HG02840 (cell line): ENCODE data around the gene CLCN6.

Experiments
- ATAC-seq: cut with Tn5 transposase; IDR thresholded peaks from one replicate; pipeline ENCODE4 v1.9.1; 2021; ENCODE audit warnings: mild to moderate bottlenecking, moderate library complexity, moderate number of reproducible peaks; ENCODE audit not compliant: unreplicated experiment, low FRiP score

Gene CLCN6

DNA sequence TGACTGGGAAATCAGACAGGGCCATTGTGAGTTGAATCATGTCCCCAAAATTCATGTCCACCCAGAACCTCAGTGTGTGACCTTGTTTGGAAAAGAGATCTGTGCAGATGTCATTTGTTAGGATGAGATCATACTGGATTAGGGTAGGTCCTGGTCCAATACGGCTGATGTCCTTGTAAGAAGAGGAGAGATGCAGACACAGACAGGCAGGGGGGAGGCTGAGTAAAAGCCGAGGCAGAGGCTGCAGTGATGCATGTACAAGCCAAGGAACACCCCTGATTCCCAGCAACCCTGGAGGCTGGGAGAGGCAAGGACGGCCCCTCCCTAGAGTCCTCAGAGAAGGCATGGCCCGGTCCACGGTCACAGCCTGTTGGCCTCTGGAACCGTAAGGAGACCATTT is 68.6 kb downstream of the CLCN6 start:
- no peak for ATAC-seq

DNA sequence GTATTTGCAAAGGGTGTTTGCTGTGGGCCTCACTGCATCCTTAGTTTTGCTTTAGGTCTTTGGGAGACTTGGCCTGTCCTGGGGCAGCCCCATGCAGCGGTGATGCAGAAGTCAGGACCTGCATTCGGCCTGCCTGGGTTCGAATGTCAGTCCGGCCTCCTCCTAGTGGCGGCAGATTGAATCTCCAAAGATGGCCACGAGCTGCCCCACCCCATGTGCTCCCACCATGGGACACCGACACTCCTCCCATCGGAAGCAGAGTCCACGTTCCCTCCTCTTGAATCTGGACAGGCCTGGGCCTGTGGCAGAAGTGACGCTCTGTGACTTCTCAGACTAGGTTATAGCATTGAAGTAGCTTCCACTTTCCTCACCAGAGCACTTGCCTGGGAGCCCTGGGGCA is 69.1 kb downstream of the CLCN6 start:
- no peak for ATAC-seq

DNA sequence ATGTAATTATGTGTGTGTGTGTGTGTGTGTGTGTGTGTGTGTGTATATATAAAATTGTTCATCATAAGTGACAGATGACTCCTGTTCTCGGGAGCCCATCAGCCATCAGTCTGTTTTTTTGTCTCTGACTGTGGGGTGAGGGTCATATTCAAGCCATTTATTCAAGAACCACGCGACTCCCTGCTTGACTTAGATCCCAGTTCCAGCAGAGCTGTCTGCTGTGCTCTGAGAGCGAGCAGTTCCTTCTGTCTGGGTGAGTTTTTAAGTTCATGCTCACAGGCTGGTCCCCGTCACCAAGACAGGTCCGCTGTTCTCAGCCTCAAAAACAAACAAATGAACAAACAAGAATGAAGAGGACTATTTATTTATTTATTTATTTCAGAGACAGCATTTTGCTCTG is 71.1 kb downstream of the CLCN6 start:
- ATAC-seq = no peak

DNA sequence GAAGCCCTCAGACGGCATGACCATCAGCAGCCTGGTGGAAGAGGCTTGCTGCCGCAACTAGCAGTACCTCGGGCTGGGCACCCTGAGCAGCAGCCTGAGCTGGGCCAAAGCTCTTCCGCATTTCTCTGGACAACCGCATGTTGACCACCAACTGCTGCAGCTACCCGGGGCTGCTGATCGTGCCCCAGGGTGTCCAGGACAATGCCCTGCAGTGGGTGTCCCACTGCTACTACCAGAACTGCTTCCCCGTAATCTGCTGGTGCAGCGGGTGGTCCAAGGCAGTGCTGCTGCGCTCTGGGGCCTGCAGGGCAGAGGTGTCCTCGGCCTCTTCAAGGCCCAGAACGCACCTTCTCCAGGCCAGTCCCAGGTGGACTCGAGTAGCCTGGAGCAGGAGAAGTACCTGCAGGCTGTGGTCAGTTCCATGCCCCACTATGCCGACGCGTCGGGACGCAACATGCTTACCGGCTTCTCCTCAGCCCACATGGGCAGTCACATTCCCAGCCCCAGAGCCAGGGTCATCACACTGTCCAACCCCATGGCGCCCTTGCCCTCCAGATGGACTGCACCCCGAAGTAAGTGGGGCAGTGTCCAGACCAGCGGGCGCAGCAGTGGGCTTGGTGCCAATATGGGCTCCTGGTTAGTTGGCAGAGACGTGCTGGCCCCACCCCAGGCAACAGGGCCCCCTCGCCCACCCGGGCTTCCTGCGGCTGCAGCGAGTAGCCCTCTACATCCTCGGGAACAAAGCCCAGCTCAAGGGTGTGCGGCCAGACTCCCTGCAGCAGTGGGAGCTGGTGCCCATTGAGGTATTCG is 72.3 kb downstream of the CLCN6 start:
- no peak for ATAC-seq

DNA sequence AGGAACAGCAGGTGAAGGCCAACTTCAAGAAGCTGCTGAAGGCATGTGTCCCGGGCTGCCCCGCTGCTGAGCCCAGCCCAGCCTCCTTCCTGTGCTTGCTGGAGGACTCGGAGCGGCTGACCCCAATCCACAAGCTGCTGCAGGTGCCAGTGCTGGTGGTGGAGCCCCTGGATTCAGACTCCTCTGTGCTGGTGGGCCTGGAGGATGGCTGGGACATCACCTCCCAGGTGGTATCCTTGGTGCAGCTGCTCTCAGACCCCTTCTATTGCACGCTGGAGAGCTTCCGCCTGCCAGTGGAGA is 72.8 kb downstream of the CLCN6 start:
- ATAC-seq = no peak

DNA sequence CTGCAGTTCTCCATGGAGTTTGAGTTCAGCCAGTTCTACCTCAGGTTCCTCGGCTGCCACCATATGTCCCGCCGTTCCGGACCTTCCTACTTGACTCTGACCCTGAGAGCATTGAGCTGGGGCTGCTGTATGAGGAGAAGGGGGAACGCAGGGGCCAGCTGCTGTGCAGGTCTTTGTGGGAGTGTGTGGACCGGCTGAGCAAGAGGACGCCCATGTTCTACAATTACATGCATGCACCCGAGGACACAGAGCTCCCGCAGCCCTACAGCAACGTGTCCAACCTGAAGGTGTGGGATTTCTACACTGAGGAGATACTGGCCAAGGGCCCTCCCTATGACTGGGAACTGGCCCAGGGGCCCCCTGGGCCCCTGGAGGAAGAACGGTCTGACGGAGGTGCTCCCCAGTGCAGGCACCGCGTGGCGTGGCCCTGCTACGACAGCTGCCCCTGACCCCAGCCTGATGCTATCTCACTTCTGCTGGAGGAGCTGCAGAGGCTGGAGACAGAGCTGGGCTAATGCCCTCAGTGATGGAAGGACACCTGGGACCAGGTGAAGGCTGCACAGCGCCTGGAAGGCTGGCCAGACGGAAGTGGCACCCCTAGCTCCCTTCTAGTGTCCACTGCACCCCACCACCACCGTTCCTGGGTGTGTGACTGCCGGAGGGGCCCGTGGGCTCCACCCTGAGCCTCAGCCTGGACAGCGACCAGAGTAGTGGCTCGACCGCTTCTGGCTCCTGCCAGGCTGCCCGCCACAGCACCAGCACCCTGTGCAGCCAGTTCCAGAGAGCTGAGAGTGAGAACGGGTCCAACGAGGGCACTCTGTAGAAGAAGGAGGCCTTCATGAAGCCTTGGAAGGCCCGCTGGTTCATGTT is 73.6 kb downstream of the CLCN6 start:
- no peak for ATAC-seq

DNA sequence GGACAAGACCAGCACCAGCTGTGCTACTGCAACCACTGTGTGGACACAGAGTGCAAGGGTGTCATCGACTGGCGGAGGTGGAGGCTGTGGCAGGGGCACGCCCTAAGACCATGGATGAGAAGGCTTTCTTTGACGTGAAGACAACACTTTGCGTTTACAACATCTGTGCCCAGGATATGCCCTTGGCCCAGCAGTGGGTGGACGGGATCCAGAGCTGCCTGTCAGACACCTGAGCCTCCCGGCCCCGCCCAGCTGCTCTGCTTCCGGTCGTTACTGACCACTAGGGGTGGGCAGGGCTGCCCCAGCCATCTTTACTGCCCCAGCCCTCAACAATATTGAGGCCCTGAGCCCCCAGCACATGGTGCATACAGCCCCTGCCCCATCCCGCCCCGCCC is 74.2 kb downstream of the CLCN6 start:
- no peak for ATAC-seq

DNA sequence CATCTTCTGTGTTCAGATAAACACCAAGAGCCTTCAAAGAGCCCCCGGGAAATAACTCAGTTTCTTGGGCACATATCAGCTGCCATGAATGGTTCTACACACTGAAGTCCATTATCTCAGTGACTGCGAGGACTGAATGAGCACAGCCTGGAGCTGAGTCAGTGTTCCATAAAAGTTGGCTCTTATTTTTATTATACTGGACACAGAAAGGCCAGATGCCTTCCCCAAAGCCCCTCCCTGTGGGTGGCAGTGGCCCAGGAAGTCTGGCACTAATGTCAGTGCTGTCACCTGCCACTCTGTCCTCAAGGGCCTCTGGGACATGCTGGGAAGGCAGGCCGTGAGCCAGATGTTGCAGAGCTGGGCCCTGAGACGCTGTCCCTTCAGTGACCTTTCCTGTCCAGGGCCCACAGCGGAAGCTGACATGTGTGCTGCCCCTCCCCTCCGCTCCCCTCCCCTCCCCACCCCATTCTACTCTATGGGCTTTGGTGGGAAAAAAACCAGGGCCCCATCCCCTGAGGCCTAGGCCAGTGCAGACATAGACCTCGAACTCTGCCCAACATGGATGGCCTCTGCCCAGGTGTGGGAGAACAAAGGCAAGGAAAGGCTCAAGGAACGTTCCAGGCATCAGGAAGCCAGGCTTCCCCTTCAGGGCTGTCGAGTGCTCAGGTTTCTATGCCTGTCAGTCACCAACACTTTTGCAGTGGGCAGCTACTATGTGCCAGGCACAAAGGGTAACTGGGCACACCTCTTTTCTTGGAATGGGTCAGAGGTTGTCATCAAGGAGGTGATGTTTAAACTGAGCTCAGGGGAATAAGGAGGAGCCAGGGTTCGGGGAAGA is 75.1 kb downstream of the CLCN6 start:
- no peak for ATAC-seq

DNA sequence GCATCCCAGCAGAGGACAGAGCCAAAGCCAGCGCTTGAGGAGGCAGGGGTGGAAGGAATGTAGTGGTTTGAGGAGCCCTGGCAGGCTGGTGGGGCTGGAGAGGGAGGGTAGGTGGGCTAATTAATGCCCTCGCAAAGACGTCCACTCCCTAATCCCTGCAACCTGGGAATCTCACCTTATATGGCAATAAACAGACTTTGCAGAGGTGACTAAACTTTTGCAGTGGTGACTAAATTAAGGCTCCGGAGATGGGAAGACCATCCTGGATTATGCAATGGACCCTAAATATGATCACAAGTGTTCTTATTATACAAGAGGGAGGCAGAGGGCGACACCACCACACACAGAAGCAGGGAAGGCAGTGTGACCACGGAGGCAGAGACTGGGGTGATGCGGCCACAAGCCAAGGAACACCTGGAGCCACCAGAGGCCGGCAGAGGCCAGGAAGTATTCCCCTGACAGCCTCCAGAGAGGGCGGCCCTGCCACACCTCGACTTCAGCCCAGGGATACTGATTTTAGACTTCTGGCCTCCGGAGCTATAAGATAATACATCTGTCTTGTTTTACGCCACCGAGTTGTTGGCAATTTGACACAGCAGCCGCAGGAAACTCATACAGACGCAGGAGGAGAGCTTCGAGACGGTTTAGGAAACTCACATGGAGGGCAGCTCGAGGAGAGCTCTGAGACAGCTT is 75.9 kb downstream of the CLCN6 start:
- no peak for ATAC-seq

DNA sequence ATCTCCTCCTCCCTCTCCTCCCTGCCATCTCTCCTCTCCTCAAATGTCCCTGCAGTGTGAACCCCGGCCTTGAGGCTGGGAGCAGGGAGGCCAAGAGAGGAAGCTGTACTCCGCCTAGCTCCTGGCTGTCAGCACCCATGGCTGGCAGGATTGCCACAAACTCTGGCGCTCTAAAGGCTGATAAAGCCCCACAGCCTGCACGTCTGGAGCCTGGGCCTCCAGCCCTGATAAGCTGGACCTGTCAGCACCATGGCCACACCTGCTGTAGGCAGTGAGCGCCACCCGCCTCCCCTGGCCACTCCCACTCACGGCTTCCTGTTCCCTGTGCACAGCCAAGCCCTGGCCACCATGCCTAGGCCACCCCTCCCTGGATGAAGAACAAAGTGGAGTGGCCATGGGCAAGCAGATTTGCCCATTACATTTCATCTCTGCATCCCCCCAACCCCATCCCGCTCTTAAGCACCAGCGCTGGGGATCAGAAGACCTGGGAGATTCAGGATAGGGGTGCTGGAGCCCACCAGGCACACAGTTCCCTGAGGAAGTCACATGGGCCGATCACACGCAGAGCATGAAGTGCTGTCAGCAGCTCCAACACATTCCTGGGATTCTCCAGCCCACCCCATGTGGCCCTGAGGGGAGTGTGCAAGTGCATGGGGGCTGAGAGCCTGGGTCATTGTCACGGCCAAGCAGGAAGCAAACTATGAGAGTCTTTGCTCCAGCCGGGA is 77.0 kb downstream of the CLCN6 start:
- no peak for ATAC-seq

DNA sequence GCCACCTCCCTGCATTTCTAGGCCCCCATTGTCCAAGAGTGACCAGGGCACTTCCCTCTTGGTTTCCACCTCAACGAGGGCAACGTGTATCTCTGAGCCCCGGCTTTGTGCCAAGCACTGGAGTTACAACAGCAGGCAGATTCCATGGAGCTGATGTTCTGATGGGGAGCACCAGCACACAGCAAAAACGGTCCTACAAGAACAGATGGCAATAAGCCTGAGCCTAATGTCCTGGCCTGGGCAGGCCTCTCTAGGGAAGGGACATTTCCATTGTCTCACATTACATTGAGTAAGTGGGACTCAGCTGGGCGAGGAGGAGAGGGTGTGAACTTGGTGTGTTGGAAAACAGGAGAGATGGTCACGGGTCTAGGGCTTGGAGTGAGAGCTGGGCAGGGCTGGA is 79.9 kb downstream of the CLCN6 start:
- no peak for ATAC-seq

DNA sequence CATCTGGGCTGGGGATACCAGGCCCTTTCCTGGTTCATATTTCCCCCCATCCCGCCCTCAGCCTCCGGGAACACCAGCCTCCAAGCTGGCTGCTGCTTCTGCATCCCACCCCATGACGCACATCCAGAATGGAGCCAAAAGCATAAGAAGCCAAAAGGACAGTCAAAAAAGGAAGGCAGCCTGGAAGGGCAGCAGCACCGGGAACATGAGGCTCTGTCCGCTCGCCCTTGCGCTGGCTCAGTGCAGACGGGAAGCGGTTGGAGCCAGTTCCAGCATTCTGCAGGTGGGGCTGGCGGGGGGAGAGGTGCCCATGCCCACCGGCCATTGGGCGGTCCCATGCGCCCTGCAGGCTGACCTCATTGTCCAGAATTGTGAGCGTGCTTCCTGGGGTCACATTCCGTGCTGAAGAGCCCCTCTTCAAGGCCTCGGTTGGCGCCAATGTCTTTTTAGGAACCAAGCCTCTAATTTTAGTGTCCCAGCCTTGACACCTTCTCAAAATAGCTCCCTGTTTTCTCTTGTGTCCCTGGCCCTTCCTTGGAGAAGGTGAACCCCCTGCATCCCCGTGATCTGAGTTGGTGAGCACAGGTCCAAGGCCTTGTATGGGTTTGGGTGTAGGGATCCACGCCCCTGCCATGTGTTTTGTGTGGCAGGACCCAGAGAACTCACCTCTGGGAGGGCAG is 81.1 kb downstream of the CLCN6 start:
- ATAC-seq = no peak

DNA sequence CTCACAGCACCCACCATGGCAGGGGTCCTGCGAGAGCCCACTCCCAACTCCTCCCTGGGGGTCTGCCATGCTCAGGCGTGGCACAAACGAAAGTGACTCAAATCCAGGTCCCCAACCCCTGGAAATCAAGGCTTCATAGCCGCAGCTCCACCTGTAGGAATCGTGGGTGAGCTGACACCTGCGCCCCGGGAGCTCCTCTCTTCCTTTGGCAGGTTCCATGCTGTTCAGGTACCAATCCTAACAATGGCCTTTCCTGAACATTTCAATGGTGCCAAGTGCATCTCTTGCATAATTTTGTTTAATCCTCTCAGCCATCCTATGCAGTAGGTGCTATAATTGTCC is 81.6 kb downstream of the CLCN6 start:
- ATAC-seq = no peak

DNA sequence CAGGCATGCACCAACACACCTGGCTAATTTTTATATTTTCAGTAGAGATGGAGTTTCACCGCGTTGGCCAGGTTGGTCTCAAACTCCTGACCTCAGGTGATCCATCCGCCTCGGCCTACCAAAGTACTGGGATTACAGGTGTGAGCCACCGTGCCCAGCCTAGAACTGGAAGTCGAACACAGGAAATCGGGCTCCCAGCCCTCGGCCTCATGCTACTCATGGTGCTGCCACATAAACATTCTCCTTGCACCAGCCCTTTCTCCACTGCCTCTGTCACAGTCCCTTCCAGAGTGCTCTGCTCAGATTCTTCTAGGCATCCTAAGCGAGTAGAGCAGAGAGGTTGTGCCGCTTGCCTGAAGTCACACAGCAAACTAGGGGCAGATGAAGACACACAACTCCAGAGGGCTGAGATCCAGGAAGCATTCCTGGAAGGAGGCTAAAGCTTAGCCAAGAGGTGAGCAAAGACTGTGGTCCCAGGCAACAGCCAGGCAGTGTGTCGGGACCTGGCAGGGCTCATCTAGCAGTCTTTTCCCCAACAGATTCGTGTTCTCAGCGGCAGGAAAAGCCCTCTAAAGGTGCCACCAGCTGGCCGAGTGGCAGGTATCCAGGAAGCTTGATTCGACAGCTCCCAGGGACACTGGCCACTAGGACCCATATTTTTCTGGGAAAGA is 82.3 kb downstream of the CLCN6 start:
- no peak for ATAC-seq

DNA sequence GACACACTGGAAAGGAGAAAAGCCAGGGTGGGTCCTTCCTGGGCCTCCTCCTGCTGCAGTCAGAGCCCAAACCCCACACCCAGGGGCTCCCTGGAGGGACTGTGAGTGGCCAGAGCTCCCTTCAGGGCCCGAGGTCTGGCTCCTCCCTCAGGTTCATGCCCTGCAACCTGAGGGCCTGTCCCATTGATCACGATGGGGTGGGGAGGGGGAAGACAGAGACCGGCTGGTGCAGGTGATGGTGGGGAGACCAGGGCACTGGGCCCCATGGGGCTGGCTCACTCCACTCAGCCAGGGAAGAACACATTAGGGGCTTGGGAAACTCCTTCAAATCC is 82.9 kb downstream of the CLCN6 start:
- ATAC-seq = no peak

DNA sequence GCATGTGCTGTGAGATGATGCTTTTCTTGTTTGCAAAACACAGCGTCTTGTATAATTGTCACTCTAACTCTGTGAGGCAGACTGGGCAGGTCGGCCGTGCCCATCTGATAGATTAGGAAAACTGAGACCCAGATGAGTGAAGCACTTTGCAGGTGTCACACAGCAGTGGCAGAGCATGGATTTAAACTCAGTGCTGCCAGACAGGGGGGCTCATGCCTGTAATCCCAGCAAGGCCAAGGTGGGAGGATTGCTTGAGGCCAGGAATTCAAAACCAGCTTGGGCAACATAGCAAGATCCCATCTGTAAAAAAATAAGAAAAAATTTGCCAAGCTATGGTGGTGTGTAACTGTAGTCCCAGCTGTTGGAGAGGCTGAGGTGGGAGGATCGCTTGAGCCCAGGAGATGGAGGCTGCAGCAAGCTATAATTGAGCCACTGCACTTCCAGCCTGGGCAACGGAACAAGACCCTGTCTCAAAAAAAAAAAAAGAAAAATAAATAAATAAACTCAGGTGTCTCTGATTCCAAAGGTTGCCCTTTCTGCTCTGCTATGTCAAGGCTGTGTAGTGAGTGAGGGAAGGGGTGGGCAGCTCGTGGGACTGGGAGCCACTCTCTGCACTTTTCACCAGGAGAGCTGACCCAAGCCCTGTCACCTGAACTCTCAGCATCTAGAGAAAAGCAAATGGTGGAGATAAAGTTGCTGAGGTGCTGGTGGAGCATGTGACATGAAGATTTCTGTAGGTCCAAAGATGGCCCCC is 85.6 kb downstream of the CLCN6 start:
- no peak for ATAC-seq
